H9 (cell line): Measurements from ENCODE around the gene MIEF2. TPM values are rescaled to one million over a fixed set of nuclear protein-coding genes. Genes with fewer than 3 reads are reported as not detected.

Experiments used
- DNase-seq: peaks from one replicate; pipeline ENCODE4 v3.0.0-alpha.2; 2017
- H2AFZ ChIP-seq: one replicate; pipeline ENCODE4 v1.6.1; 2013; ENCODE audit warnings: mild to moderate bottlenecking, low read length, control low read depth, moderate library complexity
- H2AK5ac ChIP-seq: 2 replicates; pipeline ENCODE4 v1.6.1; 2013; ENCODE audit warnings: low read length, control low read depth, mixed read lengths; ENCODE audit not compliant: insufficient read length
- H2BK120ac ChIP-seq: one replicate; pipeline ENCODE4 v1.6.1; 2013; ENCODE audit warnings: low read depth, mild to moderate bottlenecking, low read length, control low read depth, inconsistent platforms; ENCODE audit not compliant: poor library complexity, severe bottlenecking
- H2BK12ac ChIP-seq: 2 replicates; pipeline ENCODE4 v1.6.1; 2013; ENCODE audit warnings: low read length, control low read depth, mixed read lengths, low read depth; ENCODE audit not compliant: insufficient read length
- H2BK15ac ChIP-seq: 2 replicates; pipeline ENCODE4 v1.6.1; 2013; ENCODE audit warnings: low read depth, low read length, control low read depth
- H2BK20ac ChIP-seq: one replicate; pipeline ENCODE4 v1.6.1; 2013; ENCODE audit warnings: low read depth, mild to moderate bottlenecking, low read length, control low read depth, inconsistent platforms; ENCODE audit not compliant: poor library complexity, severe bottlenecking
- H2BK5ac ChIP-seq: 2 replicates; pipeline ENCODE4 v1.6.1; 2013; ENCODE audit warnings: low read length, control low read depth, mixed read lengths; ENCODE audit not compliant: insufficient read length
- H3K14ac ChIP-seq: 2 replicates; pipeline ENCODE4 v1.6.1; 2013; ENCODE audit warnings: low read length, control low read depth; ENCODE audit not compliant: insufficient read depth
- H3K18ac ChIP-seq: 2 replicates; pipeline ENCODE4 v1.6.1; 2013; ENCODE audit warnings: low read depth, mild to moderate bottlenecking, mixed read lengths, low read length, control low read depth; ENCODE audit not compliant: insufficient read length
- H3K23ac ChIP-seq: 2 replicates; pipeline ENCODE4 v1.6.1; 2013; ENCODE audit warnings: low read length, control low read depth, mixed read lengths, low read depth; ENCODE audit not compliant: insufficient read length
- H3K23me2 ChIP-seq: 2 replicates; pipeline ENCODE4 v1.6.1; 2013; ENCODE audit warnings: low read depth, mild to moderate bottlenecking, mixed read lengths, low read length, control low read depth; ENCODE audit not compliant: insufficient read length, poor library complexity, severe bottlenecking
- H3K27ac ChIP-seq: 2 replicates; pipeline ENCODE4 v1.5.1; 2013; ENCODE audit warnings: low read length, control low read depth, mixed read lengths, low read depth; ENCODE audit not compliant: insufficient read length
- H3K27me3 ChIP-seq: 2 replicates; pipeline ENCODE4 v1.6.1; 2013; ENCODE audit warnings: low read length, control low read depth, inconsistent platforms; ENCODE audit not compliant: insufficient read depth
- H3K4ac ChIP-seq: 2 replicates; pipeline ENCODE4 v1.6.1; 2013; ENCODE audit warnings: low read depth, mild to moderate bottlenecking, control low read depth, inconsistent platforms, low read length, moderate library complexity
- H3K4me1 ChIP-seq: 2 replicates; pipeline ENCODE4 v1.6.1; 2013; ENCODE audit warnings: low read length, control low read depth, inconsistent platforms; ENCODE audit not compliant: insufficient read depth
- H3K4me2 ChIP-seq: 2 replicates; pipeline ENCODE4 v1.6.1; 2013; ENCODE audit warnings: low read length, control low read depth, mixed read lengths; ENCODE audit not compliant: insufficient read length, insufficient read depth
- H3K56ac ChIP-seq: 2 replicates; pipeline ENCODE4 v1.6.1; 2013; ENCODE audit warnings: low read depth, mild to moderate bottlenecking, mixed read lengths, low read length, control low read depth; ENCODE audit not compliant: insufficient read length
- H3K79me1 ChIP-seq: 2 replicates; pipeline ENCODE4 v1.6.1; 2013; ENCODE audit warnings: low read depth, mild to moderate bottlenecking, moderate library complexity, low read length, control low read depth, inconsistent platforms; ENCODE audit not compliant: insufficient read depth, poor library complexity, severe bottlenecking
- H3K79me2 ChIP-seq: 2 replicates; pipeline ENCODE4 v1.6.1; 2013; ENCODE audit warnings: low read length, control low read depth, inconsistent platforms; ENCODE audit not compliant: insufficient read depth
- H3K9ac ChIP-seq: 2 replicates; pipeline ENCODE4 v1.6.1; 2013; ENCODE audit warnings: low read length, control low read depth, mixed read lengths; ENCODE audit not compliant: insufficient read length; ENCODE audit errors: extremely low read depth
- H3K9me3 ChIP-seq: one replicate; pipeline ENCODE4 v1.6.1; 2013; ENCODE audit warnings: low read depth, low read length, inconsistent platforms; ENCODE audit not compliant: control insufficient read depth
- H3T11ph ChIP-seq: one replicate; pipeline ENCODE4 v1.6.1; 2013; ENCODE audit warnings: mild to moderate bottlenecking, low read length, control low read depth, inconsistent platforms
- H4K20me1 ChIP-seq: one replicate; pipeline ENCODE4 v1.6.1; 2013; ENCODE audit not compliant: control insufficient read depth, insufficient read length, insufficient read depth
- H4K5ac ChIP-seq: 2 replicates; pipeline ENCODE4 v1.6.1; 2013; ENCODE audit warnings: low read depth, mild to moderate bottlenecking, mixed read lengths, low read length, control low read depth; ENCODE audit not compliant: insufficient read length
- H4K8ac ChIP-seq: replicated peaks from 2 replicates; pipeline ENCODE4 v1.6.1; 2013; ENCODE audit warnings: low read length, control low read depth, mixed read lengths, low read depth; ENCODE audit not compliant: insufficient read length
- H4K91ac ChIP-seq: 2 replicates; pipeline ENCODE4 v1.6.1; 2013; ENCODE audit warnings: low read depth, mild to moderate bottlenecking, moderate library complexity, mixed read lengths, low read length, control low read depth; ENCODE audit not compliant: insufficient read length
- H3K27ac Mint-ChIP-seq, 3 experiments: 2 replicates in 2 of 3; 3 replicates in 1 of 3; pipeline ENCODE4 v1.8.0; 2020 to 2021; ENCODE audit warnings: mixed read lengths in 3 of 3, mild to moderate bottlenecking in 1 of 3, moderate library complexity in 1 of 3
- H3K27me3 Mint-ChIP-seq: 2 replicates; pipeline ENCODE4 v1.8.0; 2021; ENCODE audit warnings: low read depth, mild to moderate bottlenecking, moderate library complexity, mixed read lengths
- H3K36me3 Mint-ChIP-seq, 3 experiments: 2 replicates in 2 of 3; 3 replicates in 1 of 3; pipeline ENCODE4 v1.8.0; 2020 to 2021; ENCODE audit warnings: low read depth in 3 of 3, mixed read lengths in 3 of 3; ENCODE audit not compliant: insufficient read depth in 1 of 3
- H3K4me1 Mint-ChIP-seq, 2 experiments: 2 replicates each; pipeline ENCODE4 v1.8.0; 2020; ENCODE audit warnings: mixed read lengths in 2 of 2
- H3K4me3 Mint-ChIP-seq, 2 experiments: 2 replicates in 1 of 2; 3 replicates in 1 of 2; pipeline ENCODE4 v1.8.0; 2020 to 2021; ENCODE audit warnings: mild to moderate bottlenecking in 2 of 2, mixed read lengths in 2 of 2, moderate library complexity in 1 of 2
- H3K9me3 Mint-ChIP-seq, 2 experiments: 2 replicates in 1 of 2; 3 replicates in 1 of 2; pipeline ENCODE4 v1.8.0; 2020; ENCODE audit warnings: mild to moderate bottlenecking in 2 of 2, mixed read lengths in 2 of 2, moderate library complexity in 1 of 2
- WGBS: extraction: QIAGEN DNeasy Blood & Tissue Kit; methylation state at CpG from one replicate; pipeline ENCODE4 v1.1.7; 2013; ENCODE audit warnings: missing lambda C conversion rate, low lambda C conversion rate, mixed read lengths; ENCODE audit not compliant: insufficient read length; ENCODE audit errors: extremely low coverage; 5-methylcytosine and 5-hydroxymethylcytosine counted together
- total RNA-seq: library from RNA; stranded (reverse); gene quantifications from 2 replicates; pipeline ENCODE4 v1.2.1, GENCODE V29; 2021
- TF ChIP-seq, protein P1 (sequence below): fragments of 200-600 bp; sonication (generic); conservative IDR thresholded peaks from 3 replicates; pipeline ENCODE4 v1.8.0; 2021; ENCODE audit warnings: antibody characterized with exemption, mild to moderate bottlenecking

MIEF2 gene
- total RNA-seq, 1 experiment from 2014 or later: 10.3 TPM

DNA sequence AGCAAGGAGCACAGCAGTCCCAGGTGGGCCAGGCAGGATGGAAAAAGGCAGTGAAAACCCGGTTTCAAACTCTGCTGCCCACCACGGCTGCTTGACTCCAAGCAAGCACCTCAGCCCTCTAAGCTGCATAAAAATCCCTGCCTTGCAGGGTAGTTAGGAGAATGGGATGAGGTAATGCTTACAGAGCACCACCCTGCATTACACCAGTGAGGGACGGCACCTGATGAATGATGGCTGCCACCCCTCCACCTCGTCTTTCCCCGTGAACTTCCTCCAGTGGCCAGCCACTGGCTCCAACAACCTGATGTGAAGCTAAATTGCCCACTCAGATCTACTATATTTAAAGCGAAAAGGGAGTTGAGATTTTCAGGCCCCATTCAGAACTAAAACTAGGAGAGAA, 21.3 kb downstream of the MIEF2 start:
- H4K8ac ChIP-seq: no peak overlapping the region
- peaks cover 48 to 85% (median 84%) of the 10 kb centered on the region in 3 experiments; a peak in 6 of 7 replicates for H3K36me3 Mint-ChIP-seq
- no peaks in the 10 kb centered on the region for H3K27me3 ChIP-seq
- H2AFZ ChIP-seq: no peak overlapping the region
- no peaks in the 10 kb centered on the region for H3K4me1 Mint-ChIP-seq
- H3K27me3 Mint-ChIP-seq: no peaks in the 10 kb centered on the region
- H4K20me1 ChIP-seq: no peaks in the 10 kb centered on the region
- no peak overlapping the region for H2BK15ac ChIP-seq
- H2AK5ac ChIP-seq: no peak overlapping the region
- H3K27ac Mint-ChIP-seq: no peak overlapping the region
- H3K23me2 ChIP-seq: no peaks in the 10 kb centered on the region
- TF ChIP-seq, protein P1, sequence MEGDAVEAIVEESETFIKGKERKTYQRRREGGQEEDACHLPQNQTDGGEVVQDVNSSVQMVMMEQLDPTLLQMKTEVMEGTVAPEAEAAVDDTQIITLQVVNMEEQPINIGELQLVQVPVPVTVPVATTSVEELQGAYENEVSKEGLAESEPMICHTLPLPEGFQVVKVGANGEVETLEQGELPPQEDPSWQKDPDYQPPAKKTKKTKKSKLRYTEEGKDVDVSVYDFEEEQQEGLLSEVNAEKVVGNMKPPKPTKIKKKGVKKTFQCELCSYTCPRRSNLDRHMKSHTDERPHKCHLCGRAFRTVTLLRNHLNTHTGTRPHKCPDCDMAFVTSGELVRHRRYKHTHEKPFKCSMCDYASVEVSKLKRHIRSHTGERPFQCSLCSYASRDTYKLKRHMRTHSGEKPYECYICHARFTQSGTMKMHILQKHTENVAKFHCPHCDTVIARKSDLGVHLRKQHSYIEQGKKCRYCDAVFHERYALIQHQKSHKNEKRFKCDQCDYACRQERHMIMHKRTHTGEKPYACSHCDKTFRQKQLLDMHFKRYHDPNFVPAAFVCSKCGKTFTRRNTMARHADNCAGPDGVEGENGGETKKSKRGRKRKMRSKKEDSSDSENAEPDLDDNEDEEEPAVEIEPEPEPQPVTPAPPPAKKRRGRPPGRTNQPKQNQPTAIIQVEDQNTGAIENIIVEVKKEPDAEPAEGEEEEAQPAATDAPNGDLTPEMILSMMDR: no peak
- no peaks in the 10 kb centered on the region for H3K9me3 Mint-ChIP-seq
- no peaks in the 10 kb centered on the region for H3K9me3 ChIP-seq
- no peak overlapping the region for H3T11ph ChIP-seq
- H3K27ac ChIP-seq: no peak overlapping the region
- H4K5ac ChIP-seq: no peak overlapping the region
- H4K91ac ChIP-seq: no peak overlapping the region
- no peak overlapping the region for H2BK120ac ChIP-seq
- H3K9ac ChIP-seq: no peak overlapping the region
- H3K18ac ChIP-seq: no peak overlapping the region
- H3K23ac ChIP-seq: no peak overlapping the region
- H3K4ac ChIP-seq: no peak overlapping the region
- H3K4me3 Mint-ChIP-seq: no peak overlapping the region
- no peak overlapping the region for H3K14ac ChIP-seq
- DNase-seq: no peak
- H3K4me1 ChIP-seq: no peaks in the 10 kb centered on the region
- no peak overlapping the region for H2BK5ac ChIP-seq
- H3K56ac ChIP-seq: no peak overlapping the region
- no peak overlapping the region for H2BK20ac ChIP-seq
- no peaks in the 10 kb centered on the region for H3K79me2 ChIP-seq
- H3K4me2 ChIP-seq: no peak overlapping the region
- WGBS: no CpG with 5 or more reads among the region's 6 CpGs
- H3K79me1 ChIP-seq: no peaks in the 10 kb centered on the region
- H2BK12ac ChIP-seq: no peak overlapping the region
